NCI-H345 treated with DMSO at 0.1 percent for 48 hours (cell line): Measurements from ENCODE around the gene GLYATL1.

Source experiments
- DNase-seq: peaks from one replicate; lab custom pipeline; 2025; ENCODE audit not compliant: unreplicated experiment; lab: John Stamatoyannopoulos, UW

Gene GLYATL1

GRCh38 chr11:58939277-58939676 lies at the start of gene GLYATL1:
Gene GLYATL1, plus strand, starts transcription at chr11:58939488. Its CDS starts 7,600 bp downstream, at chr11:58947088.
- DNase-seq: no peak

GRCh38 chr11:58893899-58894298 lies 45.4 kb upstream of the GLYATL1 start:
- DNase-seq: no peak

GRCh38 chr11:58898106-58898505 lies 41.2 kb upstream of the GLYATL1 start:
- no peak for DNase-seq

GRCh38 chr11:58900479-58901420 lies 38.5 kb upstream of the GLYATL1 start:
- DNase-seq: no peak

GRCh38 chr11:58902881-58903280 lies 36.4 kb upstream of the GLYATL1 start:
- no peak for DNase-seq

- peak; percentile 30 for DNase-seq
Observed at GRCh38 chr11:58905011-58905720, 34.1 kb upstream of the GLYATL1 start.

GRCh38 chr11:58905721-58906547 lies 33.4 kb upstream of the GLYATL1 start:
- DNase-seq: peak; percentile 70

- no peak for DNase-seq
Observed at GRCh38 chr11:58907780-58908179, 31.5 kb upstream of the GLYATL1 start.

- DNase-seq: no peak
Observed at GRCh38 chr11:58912124-58912523, 27.2 kb upstream of the GLYATL1 start.

GRCh38 chr11:58913685-58914084 lies 25.6 kb upstream of the GLYATL1 start:
- no peak for DNase-seq

- no peak for DNase-seq
Observed at GRCh38 chr11:58914821-58915543, 24.3 kb upstream of the GLYATL1 start.

GRCh38 chr11:58916637-58917036 lies 22.7 kb upstream of the GLYATL1 start:
- no peak for DNase-seq

- no peak for DNase-seq
Observed at GRCh38 chr11:58917159-58917783, 22.0 kb upstream of the GLYATL1 start.

GRCh38 chr11:58919561-58919960 lies 19.7 kb upstream of the GLYATL1 start:
- DNase-seq: no peak

- DNase-seq: no peak
Observed at GRCh38 chr11:58919980-58920379, 19.3 kb upstream of the GLYATL1 start.

GRCh38 chr11:58921778-58922390 lies 17.4 kb upstream of the GLYATL1 start:
- peak; percentile 57 for DNase-seq

- no peak for DNase-seq
Observed at GRCh38 chr11:58922479-58922878, 16.8 kb upstream of the GLYATL1 start.

GRCh38 chr11:58923300-58923788 lies 15.9 kb upstream of the GLYATL1 start:
- no peak for DNase-seq

GRCh38 chr11:58924230-58924629 lies 15.1 kb upstream of the GLYATL1 start:
- no peak for DNase-seq
